Measurements from ENCODE around the gene PHOX2B.

DNA sequence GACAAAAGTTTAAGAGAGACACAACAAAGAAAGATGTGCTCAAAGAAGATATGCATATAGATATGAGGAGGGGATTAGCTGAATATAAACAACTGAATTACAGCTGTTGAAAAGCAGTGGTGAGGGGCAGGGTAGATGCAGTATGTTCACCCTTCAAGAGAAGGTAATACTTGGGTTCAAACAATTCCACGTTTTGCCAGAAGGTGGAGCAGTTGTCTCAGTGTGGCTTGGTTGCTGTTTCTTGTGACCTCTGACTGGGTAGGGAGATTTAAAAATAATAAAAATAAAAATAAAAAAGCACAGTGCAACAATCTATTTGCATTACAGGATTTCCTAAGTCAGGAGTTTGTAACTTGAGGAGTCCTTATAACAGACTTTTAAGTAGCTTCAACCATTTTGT is 23.3 kb downstream of the PHOX2B start:
- TF ChIP-seq POLR2A (IDR thresholded peaks at IDR 0.05; ENCODE audit: low read length): no peak
- no peak for TF ChIP-seq GATA1 (IDR thresholded peaks at IDR 0.05; ENCODE audit: low read depth, low read length)

Measured in erythroblast (primary cell).